ENCODE data around the gene IL1R2. TPM values are rescaled to one million over a fixed set of nuclear protein-coding genes. Genes with fewer than 3 reads are reported as not detected.

IL1R2 gene
- total and polyA plus RNA-seq, 2 of the 13 experiments (the other 11 are each of a cell fraction or from before 2014, with no cell fraction given), result 3.6 to 7.3 TPM

GRCh38 chr2:102027036-102027980 lies 35.5 kb downstream of the IL1R2 start (continued):
- TF ChIP-seq TFAP4 (IDR thresholded peaks at IDR 0.05; ENCODE audit: borderline replicate concordance, low read depth), result no peak
- TF ChIP-seq ZNF660 (CRISPR knock-in tag; IDR thresholded peaks at IDR 0.05; ENCODE audit: borderline replicate concordance, low read depth), result no peak
- no peak for TF ChIP-seq ZNF256 (CRISPR knock-in tag; conservative IDR thresholded peaks at IDR 0.05)
- TF ChIP-seq HHEX (CRISPR knock-in tag; IDR thresholded peaks at IDR 0.05), result no peak
- TF ChIP-seq FOXJ3 (CRISPR knock-in tag; IDR thresholded peaks at IDR 0.05; ENCODE audit: borderline replicate concordance), result no peak; the same call in 1 of the 2 replicates
- TF ChIP-seq CENPBD1 (CRISPR knock-in tag; IDR thresholded peaks at IDR 0.05; ENCODE audit: borderline replicate concordance, low read depth), result no peak
- TF ChIP-seq CREBL2 (CRISPR knock-in tag; IDR thresholded peaks at IDR 0.05; ENCODE audit: borderline replicate concordance), result no peak
- TF ChIP-seq RBM39 (IDR thresholded peaks at IDR 0.05; ENCODE audit: low read depth, low read length, poor library complexity, severe bottlenecking), result no peak
- TF ChIP-seq NR3C1 (CRISPR knock-in tag; IDR thresholded peaks at IDR 0.05), result no peak
- TF ChIP-seq ZNF274 (CRISPR knock-in tag; IDR thresholded peaks at IDR 0.05), result no peak
- TF ChIP-seq SOX13 (IDR thresholded peaks at IDR 0.05), result no peak
- TF ChIP-seq SOX13 (CRISPR knock-in tag; conservative IDR thresholded peaks at IDR 0.05 in 1 of 2, IDR thresholded peaks at IDR 0.05 in 1 of 2), result no peak
- no peak for TF ChIP-seq SPEN (CRISPR knock-in tag; IDR thresholded peaks at IDR 0.05; ENCODE audit: low read depth)
- no peak for TF ChIP-seq ZBTB8A (CRISPR knock-in tag; IDR thresholded peaks at IDR 0.05; ENCODE audit: borderline replicate concordance, low read depth)
- TF ChIP-seq ZNF329 (CRISPR knock-in tag; IDR thresholded peaks at IDR 0.05; ENCODE audit: low read depth), result no peak
- no peak for TF ChIP-seq ZKSCAN8 (CRISPR knock-in tag; IDR thresholded peaks at IDR 0.05; ENCODE audit: borderline replicate concordance)
- TF ChIP-seq KLF13 (CRISPR knock-in tag; IDR thresholded peaks at IDR 0.05), result no peak
- no peak for TF ChIP-seq ZNF34 (CRISPR knock-in tag; IDR thresholded peaks at IDR 0.05; ENCODE audit: borderline replicate concordance)
- no peak for TF ChIP-seq POLR2A (IDR thresholded peaks at IDR 0.05; ENCODE audit: insufficient read depth in 1 of 2, low read depth in 2 of 2, low read length in 2 of 2)
- TF ChIP-seq ONECUT2 (CRISPR knock-in tag; IDR thresholded peaks at IDR 0.05), result no peak
- no peak for TF ChIP-seq KMT2B (CRISPR knock-in tag; IDR thresholded peaks at IDR 0.05)
- no peak for TF ChIP-seq FUBP1 (CRISPR knock-in tag; IDR thresholded peaks at IDR 0.05; ENCODE audit: borderline replicate concordance)
- TF ChIP-seq HNRNPLL (IDR thresholded peaks at IDR 0.05; ENCODE audit: low read depth, low read length, poor library complexity, severe bottlenecking), result no peak
- no peak for TF ChIP-seq ZNF746 (CRISPR knock-in tag; IDR thresholded peaks at IDR 0.05)
- no peak for TF ChIP-seq FOXC1 (CRISPR knock-in tag; IDR thresholded peaks at IDR 0.05; ENCODE audit: borderline replicate concordance)
- no peak for TF ChIP-seq ZNF782 (CRISPR knock-in tag; IDR thresholded peaks at IDR 0.05; ENCODE audit: borderline replicate concordance)
- no peak for TF ChIP-seq MZF1 (CRISPR knock-in tag; IDR thresholded peaks at IDR 0.05; ENCODE audit: borderline replicate concordance)
- no peak for TF ChIP-seq ZNF891 (CRISPR knock-in tag; IDR thresholded peaks at IDR 0.05)
